Trophoblast cell (in vitro differentiated cells and primary cell): ENCODE measurements around the gene CTU2.

Source experiments
- DNase-seq, 2 donors: peaks; one replicate each; pipeline ENCODE4 v3.0.0-alpha.2; 2016
- H2AFZ ChIP-seq: 2 replicates; pipeline ENCODE4 v1.6.1; 2013; ENCODE audit warnings: low read length, moderate library complexity, mild to moderate bottlenecking; ENCODE audit not compliant: insufficient read depth, poor library complexity
- H2AK5ac ChIP-seq: 2 replicates; pipeline ENCODE4 v1.6.1; 2013; ENCODE audit warnings: mild to moderate bottlenecking, low read length
- H2BK120ac ChIP-seq: 2 replicates; pipeline ENCODE4 v1.6.1; 2013; ENCODE audit warnings: low read length, mild to moderate bottlenecking, moderate library complexity; ENCODE audit not compliant: insufficient read depth, poor library complexity
- H2BK12ac ChIP-seq: 2 replicates; pipeline ENCODE4 v1.6.1; 2013; ENCODE audit warnings: mild to moderate bottlenecking, low read length, moderate library complexity
- H2BK5ac ChIP-seq: 2 replicates; pipeline ENCODE4 v1.6.1; 2013; ENCODE audit warnings: low read length, low read depth, moderate library complexity, mild to moderate bottlenecking; ENCODE audit not compliant: poor library complexity
- H3K14ac ChIP-seq: 2 replicates; pipeline ENCODE4 v1.6.1; 2013; ENCODE audit warnings: mild to moderate bottlenecking, low read length
- H3K18ac ChIP-seq: 2 replicates; pipeline ENCODE4 v1.6.1; 2013; ENCODE audit warnings: mild to moderate bottlenecking, low read length
- H3K23ac ChIP-seq: 2 replicates; pipeline ENCODE4 v1.6.1; 2013; ENCODE audit warnings: low read length
- H3K27ac ChIP-seq: 2 replicates; pipeline ENCODE4 v1.5.1; 2013; ENCODE audit warnings: low read depth, mild to moderate bottlenecking, inconsistent platforms, low read length, moderate library complexity
- H3K27me3 ChIP-seq: 2 replicates; pipeline ENCODE4 v1.6.1; 2013; ENCODE audit warnings: inconsistent platforms, mild to moderate bottlenecking, low read length, moderate library complexity; ENCODE audit not compliant: insufficient read depth
- H3K36me3 ChIP-seq, 2 experiments: 1 replicate in 1 of 2; 2 replicates in 1 of 2; pipeline ENCODE4 v1.6.1; 2013; ENCODE audit warnings: low read length in 2 of 2, mild to moderate bottlenecking in 2 of 2, moderate library complexity in 1 of 2; ENCODE audit not compliant: insufficient read depth in 2 of 2, control insufficient read depth in 1 of 2
- H3K4ac ChIP-seq: 2 replicates; pipeline ENCODE4 v1.6.1; 2013; ENCODE audit warnings: low read depth, mild to moderate bottlenecking, low read length, moderate library complexity
- H3K4me1 ChIP-seq, 2 experiments: 1 replicate in 1 of 2; 2 replicates in 1 of 2; pipeline ENCODE4 v1.6.1; 2013; ENCODE audit warnings: low read length in 2 of 2, mild to moderate bottlenecking in 2 of 2, moderate library complexity in 1 of 2; ENCODE audit not compliant: insufficient read depth in 2 of 2, control insufficient read depth in 1 of 2
- H3K4me2 ChIP-seq: 2 replicates; pipeline ENCODE4 v1.6.1; 2013; ENCODE audit warnings: inconsistent platforms, mild to moderate bottlenecking, low read length, moderate library complexity
- H3K4me3 ChIP-seq: 2 replicates; pipeline ENCODE4 v1.5.1; 2013; ENCODE audit warnings: mild to moderate bottlenecking, low read depth, low read length, inconsistent platforms
- H3K79me1 ChIP-seq: one replicate; pipeline ENCODE4 v1.6.1; 2013; ENCODE audit warnings: low read length
- H3K79me2 ChIP-seq: 2 replicates; pipeline ENCODE4 v1.6.1; 2013; ENCODE audit warnings: low read length, mild to moderate bottlenecking; ENCODE audit not compliant: control insufficient read depth, insufficient read depth, poor library complexity
- H3K9ac ChIP-seq: 2 replicates; pipeline ENCODE4 v1.6.1; 2013; ENCODE audit warnings: mild to moderate bottlenecking, low read length
- H3K9me3 ChIP-seq: 2 replicates; pipeline ENCODE4 v1.6.1; 2013; ENCODE audit warnings: low read depth, mild to moderate bottlenecking, control low read depth, inconsistent platforms, low read length; ENCODE audit not compliant: insufficient read depth
- H4K12ac ChIP-seq: 2 replicates; pipeline ENCODE4 v1.6.1; 2013; ENCODE audit warnings: low read depth, mild to moderate bottlenecking, low read length, moderate library complexity
- H4K8ac ChIP-seq: 2 replicates; pipeline ENCODE4 v1.6.1; 2013; ENCODE audit warnings: low read depth, mild to moderate bottlenecking, low read length, moderate library complexity
- H4K91ac ChIP-seq: one replicate; pipeline ENCODE4 v1.6.1; 2013; ENCODE audit warnings: low read depth, mild to moderate bottlenecking, low read length, moderate library complexity
- WGBS: extraction: QIAGEN DNeasy Blood & Tissue Kit; methylation state at CpG from one replicate; pipeline ENCODE4 v1.1.7; 2013; ENCODE audit warnings: missing lambda C conversion rate; ENCODE audit not compliant: insufficient read length, insufficient coverage; ENCODE audit errors: extremely low coverage; 5-methylcytosine and 5-hydroxymethylcytosine counted together

Gene CTU2

GRCh38 chr16:88706965-88707826 lies 893 bp downstream of the CTU2 start:
- no peak overlapping the region for H3K4ac ChIP-seq
- no peak overlapping the region for H2BK120ac ChIP-seq
- H3K79me2 ChIP-seq: no peaks in the 10 kb centered on the region
- no peak overlapping the region for H2BK12ac ChIP-seq
- peak overlapping the region; percentile 98 for H3K4me2 ChIP-seq
- H3K9ac ChIP-seq: peak overlapping the region; percentile 91
- H3K4me1 ChIP-seq: peaks cover 4 to 14% of the 10 kb centered on the region in 2 experiments
- H2BK5ac ChIP-seq: no peak overlapping the region
- no CpG with 5 or more reads among the region's 17 CpGs for WGBS
- H4K8ac ChIP-seq: peak overlapping the region; percentile 93
- H3K23ac ChIP-seq: no peak overlapping the region
- H3K4me3 ChIP-seq: peak overlapping the region; percentile 89
- peak overlapping the region; percentile 1 for H4K12ac ChIP-seq
- no peak overlapping the region for H4K91ac ChIP-seq
- peaks cover 12 to 18% of the 10 kb centered on the region in 2 experiments for H3K36me3 ChIP-seq
- no peak overlapping the region for H2AK5ac ChIP-seq
- peaks cover 2% of the 10 kb centered on the region for H3K79me1 ChIP-seq
- H3K9me3 ChIP-seq: no peaks in the 10 kb centered on the region
- H3K27ac ChIP-seq: no peak overlapping the region
- no peak overlapping the region for H2AFZ ChIP-seq
- H3K27me3 ChIP-seq: no peaks in the 10 kb centered on the region
- no peak overlapping the region for H3K18ac ChIP-seq
- H3K14ac ChIP-seq: no peak overlapping the region
- no peak for DNase-seq

- Histone ChIP-seq H3K4me1 (peaks cover 4 to 8% of the 10 kb centered on the region in 2 experiments), H3K23ac (no peak overlapping the region), H3K4ac (no peak overlapping the region), H3K36me3 (peaks cover 36 to 40% of the 10 kb centered on the region in 2 experiments), H3K14ac (no peak overlapping the region), H3K4me2 (no peak overlapping the region), H4K12ac (no peak overlapping the region), H2AFZ (no peak overlapping the region), H2BK12ac (no peak overlapping the region), H4K8ac (no peak overlapping the region), H2BK5ac (no peak overlapping the region), H3K9ac (no peak overlapping the region), H3K18ac (no peak overlapping the region), H3K27ac (no peak overlapping the region), H3K27me3 (no peaks in the 10 kb centered on the region), H3K4me3 (no peak overlapping the region), H2BK120ac (no peak overlapping the region), H4K91ac (no peak overlapping the region), H3K79me1 (peaks cover 2% of the 10 kb centered on the region), H3K79me2 (no peaks in the 10 kb centered on the region), H3K9me3 (no peaks in the 10 kb centered on the region), H2AK5ac (no peak overlapping the region)
- DNase-seq: no peak
- WGBS: no CpG with 5 or more reads among the region's 16 CpGs
Measured at GRCh38 chr16:88710556-88710955, 4.3 kb downstream of the CTU2 start.

- Histone ChIP-seq H3K79me1 (no peaks in the 10 kb centered on the region), H2AK5ac (no peak overlapping the region), H3K23ac (no peak overlapping the region), H3K4ac (no peak overlapping the region), H3K14ac (no peak overlapping the region), H2AFZ (no peak overlapping the region), H3K18ac (no peak overlapping the region), H4K12ac (no peak overlapping the region), H3K27me3 (no peaks in the 10 kb centered on the region), H4K91ac (no peak overlapping the region), H2BK120ac (no peak overlapping the region), H3K27ac (no peak overlapping the region), H3K4me2 (no peak overlapping the region), H3K79me2 (no peaks in the 10 kb centered on the region), H3K36me3 (peaks cover 49 to 53% of the 10 kb centered on the region in 2 experiments), H3K9ac (no peak overlapping the region), H3K4me1 (peaks cover 4% of the 10 kb centered on the region in 2 experiments), H4K8ac (no peak overlapping the region), H3K4me3 (no peak overlapping the region), H2BK5ac (no peak overlapping the region), H2BK12ac (no peak overlapping the region), H3K9me3 (peaks cover 2% of the 10 kb centered on the region)
- DNase-seq: no peak
- no CpG with 5 or more reads among the region's 18 CpGs for WGBS
Measured at GRCh38 chr16:88711750-88712340, 5.5 kb downstream of the CTU2 start.

GRCh38 chr16:88712362-88712979 lies 6.2 kb downstream of the CTU2 start:
- Histone ChIP-seq H3K79me2 (no peaks in the 10 kb centered on the region), H3K79me1 (no peaks in the 10 kb centered on the region), H2AK5ac (no peak overlapping the region), H3K9me3 (peaks cover 5% of the 10 kb centered on the region), H3K18ac (no peak overlapping the region), H4K12ac (no peak overlapping the region), H3K4me3 (no peak overlapping the region), H3K4me2 (no peak overlapping the region), H2BK5ac (no peak overlapping the region), H3K4me1 (no peaks in the 10 kb centered on the region), H4K8ac (no peak overlapping the region), H3K27me3 (no peaks in the 10 kb centered on the region), H3K27ac (no peak overlapping the region), H4K91ac (no peak overlapping the region), H2AFZ (no peak overlapping the region), H3K9ac (no peak overlapping the region), H2BK12ac (no peak overlapping the region), H3K14ac (no peak overlapping the region), H3K36me3 (peaks cover 54 to 59% of the 10 kb centered on the region in 2 experiments), H3K4ac (no peak overlapping the region), H3K23ac (no peak overlapping the region), H2BK120ac (no peak overlapping the region)
- WGBS: no CpG with 5 or more reads among the region's 25 CpGs
- no peak for DNase-seq
